DND-41 (cell line): ENCODE data around the gene CTIF.

Experiments
- ATAC-seq: fragments of 200-7000 bp; cut with Tn5 transposase; 3 replicates; pipeline ENCODE4 v1.9.1; 2021; ENCODE audit warnings: low read depth; ENCODE audit not compliant: insufficient read depth
- DNase-seq: peaks from one replicate; pipeline ENCODE4 v3.0.0-alpha.2; 2020
- H2AFZ ChIP-seq: 2 replicates; pipeline ENCODE4 v1.6.0; 2012; ENCODE audit warnings: low read depth, low read length
- H3K27ac ChIP-seq: 2 replicates; pipeline ENCODE4 v1.5.1; 2012; ENCODE audit warnings: low read length, inconsistent platforms
- H3K27me3 ChIP-seq: fragments of 200-600 bp; sonication (generic); 2 replicates; pipeline ENCODE4 v1.6.0; 2012; ENCODE audit warnings: low read length, mild to moderate bottlenecking, inconsistent platforms; ENCODE audit not compliant: insufficient read depth, poor library complexity
- H3K36me3 ChIP-seq: 2 replicates; pipeline ENCODE4 v1.5.1; 2012; ENCODE audit warnings: low read length, inconsistent platforms; ENCODE audit not compliant: insufficient read depth
- H3K4me1 ChIP-seq: 2 replicates; pipeline ENCODE4 v1.5.1; 2012; ENCODE audit warnings: mild to moderate bottlenecking, low read length; ENCODE audit not compliant: insufficient read depth
- H3K4me2 ChIP-seq: 2 replicates; pipeline ENCODE4 v1.6.0; 2012; ENCODE audit warnings: mild to moderate bottlenecking, moderate library complexity, low read length, inconsistent platforms; ENCODE audit not compliant: insufficient read depth
- H3K4me3 ChIP-seq, 2 experiments: fragments of 200-600 bp in 1 of 2; shearing (Covaris generic) in 1 of 2; 2 replicates each; pipeline ENCODE4 v1.5.1; 2012 to 2016; ENCODE audit warnings: inconsistent platforms in 2 of 2, low read length in 2 of 2, mild to moderate bottlenecking in 2 of 2, low read depth in 1 of 2, moderate library complexity in 1 of 2
- H3K79me2 ChIP-seq: 2 replicates; pipeline ENCODE4 v1.6.0; 2012; ENCODE audit warnings: low read length, inconsistent platforms; ENCODE audit not compliant: insufficient read depth
- H3K9ac ChIP-seq: 2 replicates; pipeline ENCODE4 v1.6.0; 2012; ENCODE audit warnings: low read depth, mild to moderate bottlenecking, inconsistent platforms, low read length, moderate library complexity
- H3K9me3 ChIP-seq: 2 replicates; pipeline ENCODE4 v1.5.1; 2012; ENCODE audit warnings: low read length, moderate library complexity, mild to moderate bottlenecking, inconsistent platforms; ENCODE audit not compliant: insufficient read depth, severe bottlenecking
- H4K20me1 ChIP-seq: 2 replicates; pipeline ENCODE4 v1.6.0; 2012; ENCODE audit warnings: low read length; ENCODE audit not compliant: insufficient read depth
- CTCF ChIP-seq: IDR thresholded peaks from 2 replicates; pipeline ENCODE4 v1.5.1; 2012; ENCODE audit warnings: borderline replicate concordance, low read length, moderate library complexity, mild to moderate bottlenecking; ENCODE audit not compliant: poor library complexity, severe bottlenecking; ENCODE audit errors: extremely low read depth
- EZH2 ChIP-seq: IDR thresholded peaks from 3 replicates; pipeline ENCODE4 v1.6.1; 2012; ENCODE audit warnings: borderline replicate concordance, low read depth, mild to moderate bottlenecking, moderate library complexity, low read length, inconsistent platforms; ENCODE audit not compliant: severe bottlenecking

Gene CTIF

GRCh38 chr18:48896875-48897511 lies 358.2 kb downstream of the CTIF start:
- Histone ChIP-seq H3K27ac (no peak overlapping the region), H3K4me2 (no peak overlapping the region), H3K79me2 (no peaks in the 10 kb centered on the region), H3K9ac (no peak overlapping the region), H3K9me3 (no peaks in the 10 kb centered on the region), H3K27me3 (no peaks in the 10 kb centered on the region), H2AFZ (no peak overlapping the region), H4K20me1 (no peaks in the 10 kb centered on the region), H3K36me3 (no peaks in the 10 kb centered on the region), H3K4me3 (no peak overlapping the region), H3K4me1 (no peaks in the 10 kb centered on the region)
- TF ChIP-seq CTCF = no peak
- TF ChIP-seq EZH2 = no peak
- ATAC-seq = 0 out of 3 replicates have a peak, but pooled peaks have one; percentile 33
- DNase-seq = no peak

- DNase-seq = no peak
- H3K27me3 ChIP-seq = no peaks in the 10 kb centered on the region
- no peaks in the 10 kb centered on the region for H4K20me1 ChIP-seq
- H3K27ac ChIP-seq = no peak overlapping the region
- no peak overlapping the region for H2AFZ ChIP-seq
- no peak overlapping the region for H3K4me3 ChIP-seq
- TF ChIP-seq EZH2 = no peak
- no peaks in the 10 kb centered on the region for H3K4me1 ChIP-seq
- H3K4me2 ChIP-seq = no peak overlapping the region
- no peak for ATAC-seq
- no peaks in the 10 kb centered on the region for H3K79me2 ChIP-seq
- no peaks in the 10 kb centered on the region for H3K36me3 ChIP-seq
- no peaks in the 10 kb centered on the region for H3K9me3 ChIP-seq
- H3K9ac ChIP-seq = no peak overlapping the region
Observed at GRCh38 chr18:48897531-48897930, 358.7 kb downstream of the CTIF start.

DNA sequence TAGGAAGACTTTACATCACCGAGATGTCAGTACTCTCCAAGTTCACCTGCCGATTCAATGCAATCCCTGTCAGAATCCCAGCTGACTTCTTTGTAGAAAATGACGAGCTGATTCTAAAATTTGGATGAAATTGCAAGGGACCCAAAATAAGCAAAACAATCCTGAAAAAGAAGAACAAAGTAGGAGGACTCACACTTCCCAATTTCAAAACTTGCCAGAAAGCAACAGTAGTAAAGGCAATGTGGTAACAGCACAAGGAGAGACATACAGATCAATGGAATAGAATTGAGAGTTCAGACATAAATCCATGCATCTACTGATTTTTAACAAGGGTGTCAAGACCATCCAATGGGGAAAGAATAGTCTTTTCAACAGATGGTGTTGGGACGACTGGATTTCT lies 359.7 kb downstream of the CTIF start:
- ATAC-seq (no peak), DNase-seq (no peak)
- no peak for TF ChIP-seq EZH2
- TF ChIP-seq CTCF = no peak
- H3K27ac ChIP-seq = no peak overlapping the region
- H3K36me3 ChIP-seq = no peaks in the 10 kb centered on the region
- no peaks in the 10 kb centered on the region for H3K9me3 ChIP-seq
- H3K4me2 ChIP-seq = no peak overlapping the region
- H4K20me1 ChIP-seq = no peaks in the 10 kb centered on the region
- H3K4me3 ChIP-seq = no peak overlapping the region
- no peaks in the 10 kb centered on the region for H3K27me3 ChIP-seq
- H2AFZ ChIP-seq = no peak overlapping the region
- no peaks in the 10 kb centered on the region for H3K4me1 ChIP-seq
- no peak overlapping the region for H3K9ac ChIP-seq
- no peaks in the 10 kb centered on the region for H3K79me2 ChIP-seq

GRCh38 chr18:48899558-48900174 lies 360.8 kb downstream of the CTIF start:
- Histone ChIP-seq H3K9ac (no peak overlapping the region), H3K36me3 (no peaks in the 10 kb centered on the region), H2AFZ (no peak overlapping the region), H3K4me2 (no peak overlapping the region), H3K27me3 (no peaks in the 10 kb centered on the region), H4K20me1 (no peaks in the 10 kb centered on the region), H3K4me1 (no peaks in the 10 kb centered on the region), H3K4me3 (no peak overlapping the region), H3K9me3 (no peaks in the 10 kb centered on the region), H3K27ac (no peak overlapping the region), H3K79me2 (no peaks in the 10 kb centered on the region)
- no peak for ATAC-seq
- DNase-seq = no peak
- TF ChIP-seq CTCF (no peak), EZH2 (no peak)
